DMS114 treated with DMSO at 0.1 percent for 48 hours (cell line): ENCODE measurements around the gene RPH3AL.
"Not testable (repeated sequence)": the region's sequence is repeated elsewhere in the genome, so short reads cannot be mapped to it uniquely, and the experiment has no call there.

Experiments
- DNase-seq: peaks from one replicate; lab custom pipeline; 2025; ENCODE audit not compliant: unreplicated experiment; lab: John Stamatoyannopoulos, UW

The RPH3AL gene

DNA sequence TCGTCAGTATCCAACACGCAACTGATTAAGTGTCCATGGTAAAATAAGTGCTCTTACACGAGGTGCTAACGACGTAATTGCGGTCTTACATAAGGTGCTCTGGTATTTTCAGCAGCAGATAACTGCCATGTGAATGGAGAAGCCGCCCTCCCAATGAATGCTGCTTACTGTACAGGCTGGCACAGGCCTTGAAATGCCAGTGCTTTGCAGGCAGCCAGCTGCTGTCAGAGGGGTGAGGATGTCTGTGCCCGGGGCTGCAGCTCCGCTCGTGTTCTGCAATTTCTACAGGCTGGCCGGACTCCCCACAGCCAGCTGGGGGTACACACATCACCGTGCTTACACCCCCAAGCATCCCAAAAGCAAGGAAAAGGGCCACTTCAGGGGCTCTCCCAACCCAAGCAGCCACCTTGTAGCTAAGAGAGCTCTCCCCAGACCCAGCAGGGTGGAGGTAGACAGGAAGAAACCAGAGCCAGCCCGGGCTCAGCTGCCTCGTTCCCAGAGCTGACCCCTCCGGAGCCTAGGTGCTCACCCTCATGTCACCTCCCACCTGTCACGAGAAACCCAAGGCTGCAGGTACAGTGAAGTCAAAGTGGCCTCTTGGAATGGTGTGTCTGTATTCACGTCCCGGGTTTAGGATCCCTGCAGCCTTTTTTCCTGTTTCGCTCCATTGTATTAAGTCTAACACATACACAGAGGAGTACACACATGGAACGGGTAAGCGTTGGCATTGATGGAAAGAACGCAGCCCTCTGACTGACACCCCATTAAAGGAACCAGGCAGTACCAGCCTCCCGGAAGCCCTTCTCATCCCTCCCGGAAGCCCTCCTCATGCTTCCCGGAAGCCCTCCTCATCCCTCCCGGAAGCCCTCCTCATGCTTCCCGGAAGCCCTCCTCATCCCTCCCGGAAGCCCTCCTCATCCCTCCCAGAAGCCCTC, 27.2 kb upstream of the RPH3AL start:
- DNase-seq = no peak

DNA sequence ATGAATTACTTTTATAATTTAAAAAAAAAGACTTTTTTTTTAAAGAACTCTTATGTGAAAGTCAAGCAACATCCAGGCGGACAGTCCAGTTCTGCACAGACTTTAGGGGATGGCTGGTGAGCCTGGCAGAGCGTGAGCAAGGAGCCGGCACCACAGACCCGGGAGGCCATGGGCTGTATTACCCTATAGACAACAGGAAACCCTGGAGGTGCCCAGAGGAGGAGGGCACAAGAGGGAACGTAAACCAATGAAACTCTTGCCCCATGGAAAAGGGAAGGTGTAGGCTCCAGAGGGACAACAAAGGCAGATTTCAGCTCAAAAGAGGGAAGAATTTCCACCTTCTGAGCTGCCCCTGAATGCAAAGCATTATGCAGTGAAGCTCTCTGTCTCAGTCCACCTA, 25.5 kb upstream of the RPH3AL start:
- DNase-seq = no peak

DNA sequence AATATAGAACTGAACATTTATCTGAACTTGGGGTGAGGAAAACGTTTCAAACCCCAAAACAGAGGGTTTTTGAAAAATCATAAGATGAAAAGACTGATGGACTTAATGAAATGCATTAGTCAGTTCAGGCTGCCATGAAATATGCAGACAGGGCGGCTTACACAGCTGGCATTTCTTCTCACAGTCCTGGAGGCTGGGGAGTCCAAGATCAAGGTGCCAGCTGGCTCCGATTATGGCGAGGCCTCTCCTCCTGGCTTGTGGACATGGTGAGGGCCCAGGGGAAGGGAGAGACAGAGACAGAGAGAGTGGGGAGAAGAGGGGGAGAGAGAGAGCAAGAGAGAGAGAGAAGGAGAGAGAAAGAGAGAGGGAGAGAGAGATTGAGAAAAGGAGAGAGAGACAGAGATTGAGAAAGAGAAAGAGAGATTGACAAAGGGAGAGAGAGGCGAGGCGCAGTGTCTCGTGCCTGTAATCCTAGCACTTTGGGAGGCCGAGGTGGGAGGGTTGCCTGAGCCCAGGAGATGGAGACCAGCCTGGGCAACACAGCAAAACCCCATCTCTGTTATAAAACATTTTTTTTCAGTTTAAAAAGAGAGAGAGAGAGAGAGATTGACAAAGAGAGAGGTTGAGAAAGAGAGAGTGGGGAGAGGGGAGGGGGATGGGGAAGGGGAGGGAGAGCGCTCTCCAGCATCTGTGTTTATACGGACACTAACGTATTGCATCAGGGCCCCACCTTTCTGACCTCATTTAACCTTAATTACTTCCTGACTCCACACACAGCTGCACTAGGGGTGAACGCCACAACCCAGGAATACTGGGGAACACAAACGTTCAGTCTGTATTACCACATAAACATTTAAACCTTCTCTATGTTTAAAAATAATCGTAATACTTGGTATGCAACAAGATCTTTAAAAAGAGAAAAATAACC, 24.6 kb upstream of the RPH3AL start:
- no peak for DNase-seq

GRCh38 chr17:373613-374230, 21.1 kb upstream of the RPH3AL start:
- no peak for DNase-seq

- no peak for DNase-seq
These were observed 19.8 kb upstream of the RPH3AL start for GRCh38 chr17:372157-373152.

DNA sequence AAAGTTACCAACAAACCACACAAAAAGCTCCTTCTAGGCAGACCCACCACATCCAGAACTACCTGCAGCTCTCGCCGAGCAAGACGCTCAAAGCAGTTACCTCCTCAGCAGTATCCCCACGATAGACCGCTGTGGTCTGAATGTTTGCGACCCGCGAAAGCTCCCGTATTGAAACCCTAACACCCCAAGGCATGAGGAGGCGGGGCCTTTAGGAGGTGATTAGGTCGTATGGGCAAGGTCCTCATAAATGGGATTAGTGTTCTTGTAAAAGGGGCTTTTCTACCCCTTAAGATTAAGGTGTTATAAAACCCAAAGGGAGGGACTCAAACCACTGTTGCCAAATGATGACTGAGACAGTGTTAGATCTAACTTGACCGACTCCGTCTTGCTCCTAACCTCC, 19.0 kb upstream of the RPH3AL start:
- no peak for DNase-seq

- not testable (repeated sequence) for DNase-seq
These were observed 15.0 kb upstream of the RPH3AL start for GRCh38 chr17:367656-368055.

DNA sequence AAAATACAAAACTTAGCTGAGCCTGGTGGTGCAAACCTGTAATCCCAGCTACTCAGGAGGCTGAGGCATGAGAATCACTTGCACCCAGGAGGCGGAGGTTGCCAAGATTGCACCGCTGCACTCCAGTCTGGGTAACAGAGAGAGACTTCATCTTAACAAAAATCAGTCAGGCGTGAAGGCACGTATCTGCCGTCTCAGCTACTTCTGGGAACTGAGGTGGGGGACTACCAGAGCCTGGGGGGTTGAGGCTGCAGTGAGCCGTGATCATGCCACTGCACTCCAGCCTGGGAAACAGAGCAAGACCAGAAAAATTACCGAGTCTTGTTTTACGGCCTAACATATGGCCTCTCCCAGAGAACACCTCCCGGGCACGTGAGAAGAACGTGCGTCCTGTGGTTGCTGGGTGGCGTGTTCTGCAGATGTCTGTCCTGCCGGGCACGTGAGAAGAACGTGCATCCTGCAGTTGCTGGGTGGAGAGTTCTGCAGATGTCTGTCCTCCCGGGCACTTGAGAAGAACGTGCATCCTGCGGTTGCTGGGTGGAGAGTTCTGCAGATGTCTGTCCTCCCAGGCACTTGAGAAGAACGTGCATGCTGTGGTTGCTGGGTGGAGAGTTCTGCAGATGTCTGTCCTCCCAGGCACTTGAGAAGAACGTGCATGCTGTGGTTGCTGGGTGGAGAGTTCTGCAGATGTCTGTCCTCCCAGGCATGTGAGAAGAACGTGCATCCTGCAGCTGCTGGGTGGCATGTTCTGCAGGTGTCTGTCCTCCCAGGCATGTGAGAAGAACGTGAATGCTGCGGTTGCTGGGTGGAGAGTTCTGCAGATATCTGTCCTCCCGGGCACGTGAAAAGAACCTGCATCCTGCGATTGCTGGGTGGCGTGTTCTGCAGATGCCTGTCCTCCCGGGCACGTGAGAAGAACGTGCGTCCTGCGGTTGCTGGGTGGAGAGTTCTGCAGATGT, 14.3 kb upstream of the RPH3AL start:
- not testable (repeated sequence) for DNase-seq

DNA sequence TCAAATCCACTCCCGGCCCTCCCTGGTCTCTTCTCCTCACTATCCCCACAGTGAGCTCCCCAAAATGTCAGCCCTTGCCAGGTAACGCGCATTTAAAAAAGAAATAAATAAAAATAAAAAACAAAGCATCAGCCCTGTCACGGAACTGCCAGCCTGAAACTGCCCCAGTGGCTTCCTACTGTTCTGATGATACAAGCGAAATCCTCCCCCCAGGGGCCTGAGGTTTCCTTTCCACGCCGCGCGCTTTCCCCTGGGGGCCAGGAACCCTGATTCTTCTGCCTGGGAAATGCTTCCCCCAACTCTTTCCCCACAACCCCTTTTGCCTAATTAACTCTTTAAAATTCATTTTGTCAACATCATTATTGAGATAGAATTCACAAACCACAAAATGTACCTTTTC, 12.2 kb upstream of the RPH3AL start:
- no peak for DNase-seq

DNA sequence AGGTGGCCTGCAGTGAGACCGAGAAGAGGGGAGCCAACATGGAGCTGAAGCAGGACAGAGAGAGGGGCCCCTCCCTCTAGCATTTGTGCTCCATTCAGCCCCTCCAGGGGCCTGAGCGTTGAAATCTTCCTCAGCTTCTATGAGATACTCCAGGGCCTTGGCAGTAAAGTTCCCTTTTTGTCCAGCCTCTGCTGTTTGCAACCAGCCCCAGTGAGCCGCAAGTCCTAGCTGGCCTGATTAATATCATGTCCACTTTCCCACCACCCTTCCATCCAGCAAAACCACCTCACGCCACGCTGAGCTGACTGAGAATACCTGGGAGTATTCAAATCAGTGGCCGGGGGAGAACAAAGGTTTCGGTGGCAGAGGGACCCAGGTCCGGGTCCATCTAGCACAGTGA, 11.7 kb upstream of the RPH3AL start:
- no peak for DNase-seq

DNA sequence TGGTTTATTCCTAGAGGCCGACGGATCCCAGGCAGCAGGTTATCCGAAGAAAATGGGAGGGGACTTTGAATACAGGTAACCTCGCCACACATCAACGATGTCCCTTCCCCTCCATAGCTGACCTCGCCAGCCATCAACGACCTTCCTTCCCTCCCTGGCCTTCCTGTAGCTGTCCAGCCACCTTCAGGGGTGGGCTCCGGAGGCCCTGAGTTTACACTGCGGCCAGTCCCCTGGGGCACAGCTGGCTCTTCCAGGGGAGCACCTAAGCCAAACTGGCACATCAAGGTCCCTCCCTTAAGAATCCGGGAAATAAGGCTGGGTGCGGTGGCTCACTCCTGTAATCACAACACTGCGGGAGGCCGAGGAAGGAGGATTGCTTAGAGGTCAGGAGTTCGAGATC, 10.1 kb upstream of the RPH3AL start:
- DNase-seq = no peak

DNA sequence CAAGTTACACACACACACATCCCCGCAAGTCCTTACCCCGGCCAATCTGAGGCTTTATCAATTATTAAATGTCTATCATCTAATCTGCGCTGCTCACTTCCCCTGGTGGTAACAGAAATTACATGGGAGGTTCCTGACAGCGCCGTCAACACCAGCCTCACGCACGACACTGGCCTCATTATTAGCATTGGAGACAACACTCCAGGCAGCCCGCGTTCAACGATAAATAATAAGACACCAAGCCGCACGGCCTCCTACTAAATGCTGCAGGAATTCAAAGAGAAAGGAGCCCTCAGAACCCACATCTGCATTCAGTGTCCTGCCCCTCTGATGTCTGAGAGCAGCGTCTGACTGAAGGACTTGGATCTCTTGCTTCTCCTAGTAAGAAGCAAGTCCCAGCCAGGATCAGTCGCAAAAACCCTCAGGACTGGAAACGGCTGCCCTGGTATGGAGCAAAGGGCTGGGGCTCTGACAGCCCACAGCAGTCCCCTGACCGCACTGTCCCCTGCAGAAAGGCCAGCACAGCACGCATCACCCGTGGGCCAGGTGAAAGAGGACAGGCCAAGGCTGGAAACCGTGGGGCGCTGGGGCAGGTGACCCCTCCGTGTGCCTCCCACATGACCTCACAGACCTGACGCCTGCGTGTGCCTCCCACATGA, 7.6 kb upstream of the RPH3AL start:
- no peak for DNase-seq

GRCh38 chr17:358491-359151, 6.0 kb upstream of the RPH3AL start:
- no peak for DNase-seq

- no peak for DNase-seq
These were observed 5.0 kb upstream of the RPH3AL start for GRCh38 chr17:357644-358043.

DNA sequence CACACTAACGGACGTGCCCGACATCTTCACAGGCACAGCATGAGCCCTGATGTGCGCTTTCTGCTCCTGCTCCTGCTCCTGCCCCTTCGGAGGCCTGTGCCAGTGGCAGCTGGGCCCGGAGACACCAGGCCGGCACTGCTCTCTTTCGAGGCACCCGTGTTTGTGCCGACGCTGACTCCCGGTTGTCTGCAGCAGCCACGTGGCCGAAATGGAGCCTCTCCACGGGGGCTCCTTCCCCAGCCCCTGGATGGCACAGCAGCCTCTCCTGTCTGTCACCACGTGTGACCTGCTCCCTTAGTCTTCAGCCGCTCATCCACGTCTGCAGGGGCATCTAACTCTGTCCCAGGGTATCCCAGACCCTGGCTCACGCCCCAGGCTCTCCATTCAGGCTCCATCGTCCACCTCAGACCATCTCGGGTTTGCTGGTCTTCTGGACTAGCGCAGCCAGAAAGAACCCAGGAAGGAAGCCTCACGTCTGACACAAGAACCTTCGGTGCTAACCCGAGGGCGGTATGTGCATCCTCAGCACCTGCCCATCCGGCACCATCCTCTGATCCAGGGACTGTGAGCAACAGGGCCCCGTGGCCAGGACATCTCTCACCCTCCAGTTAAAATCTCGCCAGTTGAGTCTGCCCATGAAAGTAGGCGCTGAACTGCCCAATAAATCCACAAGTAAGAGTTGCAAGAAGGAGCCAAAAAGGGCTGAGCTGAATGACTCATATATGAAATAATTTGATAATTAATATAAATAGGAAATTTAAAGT, 4.2 kb upstream of the RPH3AL start:
- no peak for DNase-seq

DNA sequence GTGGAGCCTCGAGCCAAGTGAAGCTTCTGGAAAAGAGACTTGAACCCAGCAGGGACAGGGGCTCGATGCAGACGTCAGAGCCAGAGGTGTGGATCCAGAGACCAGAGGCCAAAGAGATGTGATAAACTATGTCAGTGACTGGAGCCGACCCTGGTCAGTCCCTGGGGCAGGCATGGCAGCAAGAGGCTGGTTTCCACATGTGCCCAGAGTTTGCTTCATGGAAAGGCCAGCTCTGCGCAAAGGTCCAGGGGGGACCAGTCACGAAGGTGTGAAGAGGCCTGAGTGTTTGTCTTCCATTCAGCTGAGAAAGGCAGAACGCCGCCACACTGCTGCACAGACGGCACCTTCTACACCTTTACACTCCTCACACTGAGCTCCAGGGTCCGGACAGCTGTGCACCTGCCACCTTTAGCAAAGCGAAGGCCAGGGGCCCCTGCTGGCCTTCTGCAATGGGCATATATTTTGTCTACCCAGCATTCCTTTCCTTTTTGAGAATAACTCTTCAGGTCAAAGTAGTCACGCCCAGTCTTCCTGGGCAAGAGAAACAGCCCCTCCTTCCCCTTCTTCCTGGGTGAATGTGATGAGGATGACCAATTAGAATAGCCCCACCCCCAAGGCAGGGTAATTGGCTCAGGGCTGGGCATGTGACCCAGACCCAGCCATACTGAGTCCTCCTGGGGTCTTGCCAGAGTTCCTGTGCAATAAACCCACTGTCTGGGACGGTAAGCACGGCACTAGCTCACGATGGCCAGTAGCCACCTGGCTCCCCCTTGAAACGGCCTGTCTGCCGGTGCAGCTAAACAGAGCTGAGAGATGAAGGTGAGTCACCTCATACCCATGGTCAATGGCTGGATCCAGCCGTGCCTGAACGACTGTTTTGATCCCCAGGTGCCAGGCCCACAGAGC, 2.3 kb upstream of the RPH3AL start:
- DNase-seq = no peak
